B cell (primary cell): Measurements from ENCODE around the gene KCNH1.

Source experiments
- EZH2 ChIP-seq: IDR thresholded peaks from 2 replicates; pipeline ENCODE4 v1.6.1; 2012; ENCODE audit warnings: borderline replicate concordance, low read depth, mild to moderate bottlenecking, moderate library complexity, low read length; ENCODE audit not compliant: insufficient read depth, poor library complexity, severe bottlenecking
- TF ChIP-seq, protein P1 (sequence below): fragments of 200-600 bp; IDR thresholded peaks from one replicate; pipeline ENCODE4 v1.8.0; 2022; ENCODE audit warnings: antibody characterized with exemption, mild to moderate bottlenecking

DNA sequence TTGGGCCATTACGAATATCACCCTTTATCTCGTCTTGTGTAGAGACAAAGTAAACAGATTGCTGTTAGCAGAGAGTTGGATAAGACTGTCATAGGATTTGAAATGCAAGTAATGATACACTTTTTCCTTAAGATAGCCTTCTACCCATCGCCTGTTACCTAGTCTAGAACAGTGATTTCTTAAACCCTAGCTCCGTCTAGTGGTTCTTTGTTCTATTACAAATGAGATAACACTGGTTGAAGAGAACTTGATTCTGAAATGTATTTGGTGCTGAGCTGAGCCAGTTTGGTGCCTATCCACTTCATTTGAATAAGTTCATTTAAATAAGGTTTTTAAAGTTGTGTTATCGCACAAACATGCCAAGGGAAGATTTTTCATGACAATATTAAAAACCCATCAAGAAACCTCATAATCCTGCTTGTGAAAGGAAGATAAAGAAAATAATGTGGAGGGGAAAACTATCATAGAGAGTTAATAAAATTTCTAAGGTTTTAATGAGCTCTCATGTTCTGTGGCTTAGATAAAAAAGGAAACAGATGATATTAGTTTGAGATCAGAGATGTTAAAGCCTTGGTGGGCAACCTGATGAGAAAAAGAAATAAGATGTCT is 1.5 kb upstream of the KCNH1 start:
- TF ChIP-seq, protein P1, sequence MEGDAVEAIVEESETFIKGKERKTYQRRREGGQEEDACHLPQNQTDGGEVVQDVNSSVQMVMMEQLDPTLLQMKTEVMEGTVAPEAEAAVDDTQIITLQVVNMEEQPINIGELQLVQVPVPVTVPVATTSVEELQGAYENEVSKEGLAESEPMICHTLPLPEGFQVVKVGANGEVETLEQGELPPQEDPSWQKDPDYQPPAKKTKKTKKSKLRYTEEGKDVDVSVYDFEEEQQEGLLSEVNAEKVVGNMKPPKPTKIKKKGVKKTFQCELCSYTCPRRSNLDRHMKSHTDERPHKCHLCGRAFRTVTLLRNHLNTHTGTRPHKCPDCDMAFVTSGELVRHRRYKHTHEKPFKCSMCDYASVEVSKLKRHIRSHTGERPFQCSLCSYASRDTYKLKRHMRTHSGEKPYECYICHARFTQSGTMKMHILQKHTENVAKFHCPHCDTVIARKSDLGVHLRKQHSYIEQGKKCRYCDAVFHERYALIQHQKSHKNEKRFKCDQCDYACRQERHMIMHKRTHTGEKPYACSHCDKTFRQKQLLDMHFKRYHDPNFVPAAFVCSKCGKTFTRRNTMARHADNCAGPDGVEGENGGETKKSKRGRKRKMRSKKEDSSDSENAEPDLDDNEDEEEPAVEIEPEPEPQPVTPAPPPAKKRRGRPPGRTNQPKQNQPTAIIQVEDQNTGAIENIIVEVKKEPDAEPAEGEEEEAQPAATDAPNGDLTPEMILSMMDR = peak; percentile 61
- TF ChIP-seq EZH2 = no peak
